Psoas muscle (tissue), 8 donors: ENCODE data around the gene UBAC2. TPM values are rescaled to one million over a fixed set of nuclear protein-coding genes. Genes with fewer than 3 reads are reported as not detected.

ENCODE experiments used
- ATAC-seq, 4 donors: fragments of 200-7000 bp; cut with Tn5 transposase; one replicate each; pipeline ENCODE4 v1.9.1; 2020; ENCODE audit warnings: moderate library complexity in 3 of 4, mild to moderate bottlenecking in 2 of 4
- DNase-seq, 2 donors: peaks; one replicate each; pipeline ENCODE4 v3.0.0-alpha.2; 2020
- H3K27ac ChIP-seq: fragments of 200-600 bp; one replicate; pipeline ENCODE4 v1.8.0; 2022
- H3K27me3 ChIP-seq, 3 donors: fragments of 200-600 bp in 1 of 3; one replicate each; pipeline versions ENCODE4 v1.6.1 to v1.8.0; 2013 to 2022; ENCODE audit warnings: low read length in 2 of 3, mild to moderate bottlenecking in 2 of 3, moderate library complexity in 1 of 3; ENCODE audit not compliant: insufficient read depth in 3 of 3
- H3K36me3 ChIP-seq, 2 donors: fragments of 200-600 bp in 1 of 2; one replicate each; pipeline versions ENCODE4 v1.6.1 to v1.8.0; 2013 to 2022; ENCODE audit warnings: low read depth in 1 of 2, mild to moderate bottlenecking in 1 of 2, moderate library complexity in 1 of 2; ENCODE audit not compliant: insufficient read depth in 1 of 2
- H3K4me1 ChIP-seq: fragments of 200-600 bp; one replicate; pipeline ENCODE4 v1.8.0; 2022
- H3K4me3 ChIP-seq: fragments of 200-600 bp; one replicate; pipeline ENCODE4 v1.8.0; 2022; ENCODE audit warnings: mild to moderate bottlenecking
- H3K9me3 ChIP-seq: fragments of 200-600 bp; one replicate; pipeline ENCODE4 v1.8.0; 2022
- CTCF ChIP-seq: fragments of 200-600 bp; IDR thresholded peaks from one replicate; pipeline ENCODE4 v1.8.0; 2022; ENCODE audit warnings: antibody characterized with exemption
- WGBS, 3 donors: extraction: QIAGEN DNeasy Blood & Tissue Kit; methylation state at CpG; one replicate each; pipeline versions ENCODE4 v1.1.6 to v1.1.7; 2013; 5-methylcytosine and 5-hydroxymethylcytosine counted together
- intact Hi-C, 2 donors: fragments of 100-400 bp; cut with DNase I; formaldehyde crosslinking; loops; one replicate each; pipeline versions ENCODE4 v1.11.0 to v1.14.2; 2022
- polyA plus RNA-seq, 3 donors: library from polyadenylated mRNA; stranded (reverse); fragments of 200-250 nt; gene quantifications; one replicate each; pipeline ENCODE4 v1.2.3, GENCODE V29; 2013
- total RNA-seq, 4 donors: library from RNA; stranded (reverse); fragmentation: NEBNext Ultra II Directional in 2 of 4; extraction: Animal tissue kit (Norgen Biotek cat#: 25700) in 2 of 4; gene quantifications; one replicate each; pipeline versions ENCODE4 v1.2.1 to v1.2.4, GENCODE V29; 2021 to 2023
- donor health status: healthy with polysubstance abuse.
- donor health status: DM: no; HTN: no; CAD: no; lungs with moderate emphysema.
- donor health status: Bipolar disorder and iron deficiency.
- donor health status: healthy.
- donor health status: DM: yes; HTN: yes; CAD: no.
- donor health status: DM: no; HTN: no; CAD: no.
- donor health status: DM: no; HTN: no; CAD: no.
- donor health status: DM: yes; HTN: yes; CAD: no.

The UBAC2 gene
- total and polyA plus RNA-seq, 7 donors, result 54.1 to 97.1 (median 71.7) TPM

GRCh38 chr13:99383511-99383921 lies 182.9 kb downstream of the UBAC2 start:
- WGBS, 3 donors, result 76 to 90% (median 81%) methylated on average over 11 of the region's 11 CpGs

GRCh38 chr13:99383946-99384345 lies 183.3 kb downstream of the UBAC2 start:
- DNase-seq, result no peak
- peaks cover 3 to 54% of the 10 kb centered on the region in 2 donors for H3K36me3 ChIP-seq
- intact Hi-C loops, result no loop called here

More at GRCh38 chr13:99383511-99383921, 182.9 kb downstream of the UBAC2 start:
- H3K27ac ChIP-seq, result no peak overlapping the region
- H3K27me3 ChIP-seq, result no peaks in the 10 kb centered on the region
- no peak overlapping the region for H3K4me3 ChIP-seq
- no peak for DNase-seq
- intact Hi-C loops, result no loop called here
- no peak for TF ChIP-seq CTCF
- peak in 1 of 4 donors; percentile 26 for ATAC-seq
- H3K4me1 ChIP-seq, result no peaks in the 10 kb centered on the region
- H3K36me3 ChIP-seq, result peaks cover 3 to 56% of the 10 kb centered on the region in 2 donors
- H3K9me3 ChIP-seq, result no peaks in the 10 kb centered on the region

GRCh38 chr13:99384468-99384867 lies 183.8 kb downstream of the UBAC2 start:
- no peaks in the 10 kb centered on the region for H3K9me3 ChIP-seq
- TF ChIP-seq CTCF, result no peak
- no peak overlapping the region for H3K4me3 ChIP-seq
- DNase-seq (no peak), ATAC-seq (peak in 2 of 4 donors; percentile 20 to 36)
- WGBS, 3 donors, result 42 to 44% (median 44%) methylated on average over 13 of the region's 13 CpGs
- no peaks in the 10 kb centered on the region for H3K4me1 ChIP-seq
- H3K27ac ChIP-seq, result no peak overlapping the region
- H3K27me3 ChIP-seq, result no peaks in the 10 kb centered on the region
- peaks cover 3 to 50% of the 10 kb centered on the region in 2 donors for H3K36me3 ChIP-seq
- intact Hi-C loops, result no loop called here

More at GRCh38 chr13:99383946-99384345, 183.3 kb downstream of the UBAC2 start:
- Histone ChIP-seq H3K27ac (no peak overlapping the region), H3K4me1 (no peaks in the 10 kb centered on the region), H3K9me3 (no peaks in the 10 kb centered on the region), H3K4me3 (no peak overlapping the region), H3K27me3 (no peaks in the 10 kb centered on the region)
- no peak for TF ChIP-seq CTCF
- 96 to 98% (median 98%) methylated on average over 5 of the region's 5 CpGs for WGBS, 3 donors
- ATAC-seq, result no peak

GRCh38 chr13:99385161-99385560 lies 184.5 kb downstream of the UBAC2 start:
- Histone ChIP-seq H3K27ac (no peak overlapping the region), H3K36me3 (peaks cover 3 to 43% of the 10 kb centered on the region in 2 donors), H3K9me3 (no peaks in the 10 kb centered on the region), H3K4me3 (no peak overlapping the region), H3K27me3 (no peaks in the 10 kb centered on the region), H3K4me1 (no peaks in the 10 kb centered on the region)
- 96 to 98% (median 96%) methylated on average over 15 of the region's 15 CpGs for WGBS, 3 donors
- no peak for TF ChIP-seq CTCF
- intact Hi-C loops, result no loop called here
- no peak for ATAC-seq
- no peak for DNase-seq

GRCh38 chr13:99385940-99386339 lies 185.3 kb downstream of the UBAC2 start:
- Histone ChIP-seq H3K27ac (no peak overlapping the region), H3K9me3 (no peaks in the 10 kb centered on the region), H3K27me3 (no peaks in the 10 kb centered on the region), H3K36me3 (peaks cover 3 to 35% of the 10 kb centered on the region in 2 donors), H3K4me3 (no peak overlapping the region), H3K4me1 (no peaks in the 10 kb centered on the region)
- no peak for TF ChIP-seq CTCF
- intact Hi-C loops, result no loop called here
- DNase-seq, result no peak
- 81 to 87% (median 82%) methylated on average over 6 of the region's 6 CpGs for WGBS, 3 donors
- ATAC-seq, result no peak
